HG02943 (cell line): ENCODE data around the gene PLEKHA3.
"Not testable (repeated sequence)": the region's sequence is repeated elsewhere in the genome, so short reads cannot be mapped to it uniquely, and the experiment has no call there.

Experiments
- ATAC-seq: cut with Tn5 transposase; IDR thresholded peaks from one replicate; pipeline ENCODE4 v1.9.1; 2021; ENCODE audit warnings: mild to moderate bottlenecking, low read depth, moderate library complexity; ENCODE audit not compliant: unreplicated experiment

Gene PLEKHA3

DNA sequence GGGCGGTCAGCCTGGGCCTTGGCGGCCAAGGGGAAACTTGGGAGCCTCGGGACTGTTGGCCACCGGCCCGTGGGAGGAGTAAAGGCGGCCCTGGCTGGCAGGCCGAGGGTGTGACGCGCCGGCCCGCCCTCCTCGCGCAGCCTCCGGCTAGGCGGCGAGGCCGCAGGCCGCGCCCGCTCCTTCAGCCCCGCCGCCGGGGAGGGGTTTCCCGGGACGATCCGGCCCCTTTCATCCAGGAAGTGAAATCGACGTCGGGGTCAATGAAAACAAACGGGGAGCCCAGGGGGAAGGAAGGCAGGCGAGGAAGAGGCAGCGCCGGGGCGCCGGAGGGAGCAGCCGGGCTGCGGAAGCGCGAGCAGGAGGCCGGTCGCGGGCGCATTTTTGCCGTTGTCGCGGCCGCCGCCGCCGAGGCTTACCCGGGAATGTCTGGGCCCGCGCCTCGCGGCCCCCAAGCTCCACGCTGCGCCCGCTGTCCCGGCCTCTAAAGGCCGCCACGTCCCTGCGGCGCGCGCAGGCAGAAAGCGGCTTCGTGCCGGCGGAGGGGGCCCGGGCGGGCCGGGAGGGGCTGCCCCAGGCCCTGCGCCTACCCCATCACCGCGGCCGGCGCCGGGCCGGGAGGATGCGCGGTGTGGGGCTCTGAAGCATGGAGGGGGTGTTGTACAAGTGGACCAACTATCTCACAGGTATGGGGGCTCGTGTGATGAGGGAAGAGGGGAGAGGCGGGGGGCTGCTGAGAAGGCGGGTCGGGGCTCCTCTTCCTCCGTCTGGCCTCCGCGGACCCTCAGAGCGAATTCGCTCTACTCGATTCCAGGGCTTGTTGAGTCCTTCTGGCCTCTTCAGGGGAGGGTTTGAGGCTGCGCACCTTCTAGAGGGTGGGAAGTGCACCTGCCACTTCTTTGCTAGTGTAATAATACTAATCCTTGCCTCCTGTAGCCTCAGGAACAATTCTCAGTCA, at the start of gene PLEKHA3:
Gene PLEKHA3, plus strand, starts transcription at position 231 of the 955 bp plus-strand sequence. Its CDS starts 413 bp downstream, at position 644.
- peak; percentile 59 for ATAC-seq

DNA sequence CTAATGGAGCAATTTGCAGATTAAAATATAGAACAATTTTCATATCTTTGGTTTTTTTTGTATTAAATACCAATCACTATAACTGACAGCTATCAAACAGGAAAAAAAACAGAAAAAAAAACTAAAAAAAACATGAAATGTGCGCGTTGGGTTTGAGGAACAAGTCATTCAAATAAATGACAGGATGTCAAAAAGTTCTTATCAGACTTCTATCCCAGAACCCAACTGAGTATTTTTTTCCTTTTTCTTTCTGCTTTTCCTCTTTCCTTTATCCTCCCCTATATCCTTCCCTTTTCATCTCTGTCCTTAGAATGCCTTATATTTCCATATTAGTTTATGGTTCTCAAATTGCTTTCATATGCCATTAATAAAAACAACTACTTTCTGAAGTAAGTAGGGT, 43.6 kb upstream of the PLEKHA3 start:
- ATAC-seq = no peak

DNA sequence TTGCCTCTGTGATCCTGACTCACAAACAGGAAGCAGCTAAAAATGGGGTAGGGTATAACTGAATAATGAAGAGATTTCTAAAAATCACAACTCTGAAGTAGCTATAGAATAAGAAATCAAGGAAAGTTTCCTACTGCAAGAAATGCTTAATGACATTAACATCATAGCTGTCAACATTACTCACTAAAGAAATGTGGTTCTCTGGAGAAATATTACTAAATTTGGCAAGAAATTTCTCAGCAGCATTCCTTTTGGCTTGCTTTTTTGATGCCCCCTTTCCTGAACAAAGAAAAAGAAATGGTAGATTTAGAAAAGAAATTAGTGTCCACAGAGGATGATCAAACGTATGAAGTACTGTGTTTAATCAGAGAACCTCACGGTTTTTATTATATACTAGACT, 38.8 kb upstream of the PLEKHA3 start:
- no peak for ATAC-seq

DNA sequence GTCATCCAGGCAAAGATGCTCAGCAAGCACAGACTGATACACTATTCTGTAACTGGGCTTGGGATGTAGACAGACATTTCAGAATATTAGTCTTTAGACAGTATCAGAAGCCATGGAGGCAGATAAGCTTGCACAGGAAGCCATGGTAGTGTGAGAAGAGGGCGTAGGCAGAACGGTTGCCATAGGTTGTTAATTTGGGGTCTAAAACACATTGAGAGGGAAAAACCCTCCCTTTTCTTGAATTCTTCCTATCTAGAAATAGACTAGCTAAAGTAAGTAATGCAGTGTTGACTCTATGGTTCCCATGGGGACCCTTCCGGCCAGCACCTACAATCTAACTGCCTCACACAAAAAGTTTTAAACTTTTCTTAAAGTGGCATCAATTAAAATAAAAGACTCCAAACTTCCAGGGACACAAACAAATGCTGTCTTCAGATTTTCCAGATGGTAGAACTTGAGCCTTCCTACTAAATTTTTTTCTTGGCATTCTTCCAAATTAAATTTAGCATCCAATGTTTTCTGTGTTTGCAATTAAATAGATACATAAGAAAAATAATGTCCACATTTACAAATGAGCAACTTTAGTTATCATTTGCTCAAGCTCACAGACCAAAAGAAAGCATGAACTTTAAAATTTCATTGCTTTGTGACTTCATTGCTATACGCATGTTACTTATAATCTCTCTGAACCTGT, 31.1 kb upstream of the PLEKHA3 start:
- ATAC-seq = no peak

DNA sequence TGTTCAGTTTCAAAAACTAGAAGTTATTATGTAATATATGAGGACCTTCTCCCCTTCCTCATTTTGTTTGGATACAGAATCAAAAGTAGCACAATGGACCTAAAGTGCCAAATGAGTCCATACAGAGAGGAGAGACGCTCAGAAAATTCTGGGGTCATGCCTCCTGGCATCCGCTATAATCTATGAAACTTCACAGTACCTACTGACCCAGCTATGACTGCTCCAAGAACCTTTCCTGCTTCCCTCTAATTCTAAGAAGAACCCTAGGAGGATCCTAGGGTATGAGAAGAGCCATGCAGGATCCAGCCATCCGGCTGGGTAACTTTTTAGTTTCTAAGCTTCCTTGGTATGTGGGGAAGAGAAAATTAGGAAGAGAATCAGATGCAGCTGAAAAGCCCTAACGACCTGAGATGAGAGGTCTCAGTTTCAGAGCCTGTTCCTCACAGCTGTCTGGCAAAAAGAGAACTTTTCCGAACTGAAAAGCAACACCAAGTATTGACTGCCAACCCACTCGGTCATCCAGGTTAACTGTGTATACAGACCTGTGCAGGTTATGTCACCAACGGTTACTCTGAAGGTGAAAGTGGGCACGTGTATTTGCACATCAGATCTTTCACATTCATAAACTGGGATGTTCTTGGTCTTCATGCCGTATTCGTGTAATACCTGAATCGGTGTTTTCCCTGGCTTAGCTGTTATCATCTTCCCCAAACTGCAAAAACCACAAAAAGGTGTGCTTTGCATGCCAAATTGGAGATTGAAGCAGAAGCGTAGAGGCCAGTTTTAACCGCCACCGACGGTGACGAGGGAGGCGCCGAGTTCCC, 30.3 kb upstream of the PLEKHA3 start:
- ATAC-seq = peak; percentile 11

DNA sequence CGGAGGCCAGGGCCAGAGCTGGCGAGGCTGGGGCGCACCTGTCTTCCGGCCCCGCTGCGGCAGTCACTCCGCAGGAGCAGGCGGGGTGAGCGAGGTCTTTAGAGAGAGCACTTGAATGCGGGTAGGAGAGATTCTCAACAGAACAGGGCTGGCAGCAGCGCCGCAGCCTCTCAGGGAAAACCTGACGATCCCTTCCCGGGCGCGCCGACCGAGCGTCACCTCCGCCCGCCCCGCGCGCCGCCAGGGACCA, 29.8 kb upstream of the PLEKHA3 start:
- peak; percentile 52 for ATAC-seq

DNA sequence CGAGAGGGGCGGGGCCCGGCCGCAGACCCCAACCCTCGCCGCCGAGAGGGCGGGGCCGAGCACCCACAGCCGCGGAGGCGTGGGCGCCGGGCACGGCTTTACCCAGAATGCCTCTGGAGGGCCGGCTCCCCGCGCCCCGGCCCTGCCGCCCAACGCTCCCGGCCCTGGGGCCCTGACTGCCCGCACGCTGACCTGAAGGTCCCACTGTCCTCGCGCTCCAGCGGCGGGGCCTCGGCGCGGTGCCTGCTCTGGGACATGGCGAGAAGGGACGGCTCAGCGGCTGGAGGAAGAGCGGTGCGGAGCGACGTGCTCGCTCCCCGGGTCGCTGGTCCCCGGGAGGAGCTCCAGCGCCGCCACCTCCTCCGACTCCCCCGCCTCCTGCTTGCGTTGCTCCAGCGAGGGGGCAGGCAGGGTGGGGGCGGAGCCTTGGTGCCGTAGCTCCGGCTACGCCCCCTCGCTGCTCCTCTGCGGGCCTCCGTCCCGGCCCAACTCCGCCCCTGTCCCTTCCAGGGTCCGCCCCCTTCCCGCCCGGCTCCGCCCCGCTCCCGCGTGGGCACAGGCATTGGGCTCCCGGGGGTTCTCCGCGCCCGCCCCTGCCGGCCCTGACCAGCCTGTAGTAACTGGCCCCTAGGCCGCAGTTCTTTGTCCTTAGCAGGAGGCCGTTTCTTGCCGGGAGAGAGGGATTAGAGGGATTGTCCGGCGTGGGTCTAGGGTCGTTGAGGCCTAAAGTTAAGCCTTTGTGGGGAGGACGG, 29.3 kb upstream of the PLEKHA3 start, which contains the start of the genes PJVK and PRKRA:
Gene PJVK, plus strand, starts transcription at position 605 of the 752 bp plus-strand sequence. CDS start 2,032 bp downstream, outside the sequence.
Gene PRKRA, minus strand, starts transcription at position 402 of the 752 bp plus-strand sequence. Its CDS starts 145 bp downstream, at position 257.
- ATAC-seq = peak; percentile 75

DNA sequence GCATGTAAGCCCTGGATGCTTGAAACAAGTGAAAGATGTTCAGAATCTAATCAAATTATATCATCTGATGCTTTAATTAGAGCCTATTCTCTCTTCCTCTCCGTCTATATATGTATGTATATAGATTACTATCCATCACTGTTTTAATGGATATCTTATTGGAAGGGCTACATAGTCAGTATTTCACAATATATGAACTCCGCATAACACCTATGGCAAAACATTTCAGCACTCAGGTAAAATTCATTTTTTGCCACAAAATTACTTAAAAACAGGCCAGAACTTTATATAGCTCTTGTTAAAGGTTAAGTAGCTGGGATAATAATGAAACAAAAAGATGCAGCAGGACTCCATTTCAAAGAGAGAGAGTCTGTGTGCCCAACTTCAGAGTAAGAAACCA, 27.9 kb upstream of the PLEKHA3 start:
- no peak for ATAC-seq

DNA sequence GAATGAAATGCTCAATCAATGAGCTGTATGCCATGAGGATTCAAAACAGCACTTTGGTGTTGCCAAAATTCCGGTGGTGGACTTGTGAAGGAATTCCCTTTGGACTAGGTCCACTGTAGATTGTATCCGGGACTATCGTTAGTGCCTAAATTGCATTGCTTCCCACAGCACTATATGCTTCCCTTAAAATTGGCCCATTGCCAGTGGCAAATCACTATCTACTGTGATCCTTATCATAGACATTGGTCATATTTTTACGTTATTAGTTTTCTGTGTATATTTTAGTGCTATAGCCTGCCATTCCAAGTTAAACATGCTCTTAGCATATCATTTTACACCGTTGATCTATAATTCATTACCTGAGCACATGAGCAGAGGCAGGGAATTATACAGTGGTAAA, 27.4 kb upstream of the PLEKHA3 start:
- ATAC-seq = no peak

DNA sequence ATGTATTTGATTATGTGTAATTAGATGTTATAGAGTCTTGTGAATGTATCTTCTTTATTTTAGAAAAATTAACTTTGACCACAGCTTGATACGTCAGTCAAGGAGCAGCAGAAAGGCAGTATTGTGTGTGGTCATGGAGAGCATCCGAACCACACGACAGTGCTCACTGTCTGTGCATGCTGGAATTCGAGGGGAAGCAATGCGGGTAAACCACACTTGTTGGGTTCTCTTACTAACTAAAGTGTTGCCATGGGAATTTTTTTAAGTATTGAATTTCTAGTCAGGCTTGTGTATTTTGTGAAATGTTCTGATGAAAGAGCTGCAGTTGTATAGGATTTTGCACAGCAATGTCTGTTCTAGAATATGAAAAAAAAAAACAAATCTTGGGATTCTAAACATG, 24.3 kb upstream of the PLEKHA3 start:
- ATAC-seq = no peak

DNA sequence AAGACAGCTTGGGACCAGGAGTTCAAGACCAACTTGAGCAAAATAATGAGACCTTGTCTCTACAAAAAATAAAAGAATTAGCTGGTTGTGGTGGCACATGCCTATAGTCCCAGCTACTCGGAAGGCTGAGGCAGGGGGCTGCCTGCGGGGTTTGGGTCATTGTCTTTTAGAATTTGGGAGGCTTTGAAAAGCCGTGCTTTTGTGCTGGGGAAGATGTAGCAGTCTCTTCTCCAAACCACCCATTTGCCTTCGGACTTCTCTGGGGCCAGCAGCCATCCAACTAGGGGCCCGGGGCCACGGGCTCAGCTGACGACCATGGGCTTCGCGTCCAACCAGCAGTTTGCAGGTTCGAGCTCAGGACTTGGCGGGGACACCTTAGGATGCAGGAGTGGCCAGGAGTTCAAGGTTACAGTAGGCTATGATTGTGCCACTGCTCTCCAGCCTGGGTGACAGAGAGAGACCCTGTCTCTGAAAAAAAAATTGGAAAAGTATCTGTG, 22.8 kb upstream of the PLEKHA3 start:
- ATAC-seq = no peak

DNA sequence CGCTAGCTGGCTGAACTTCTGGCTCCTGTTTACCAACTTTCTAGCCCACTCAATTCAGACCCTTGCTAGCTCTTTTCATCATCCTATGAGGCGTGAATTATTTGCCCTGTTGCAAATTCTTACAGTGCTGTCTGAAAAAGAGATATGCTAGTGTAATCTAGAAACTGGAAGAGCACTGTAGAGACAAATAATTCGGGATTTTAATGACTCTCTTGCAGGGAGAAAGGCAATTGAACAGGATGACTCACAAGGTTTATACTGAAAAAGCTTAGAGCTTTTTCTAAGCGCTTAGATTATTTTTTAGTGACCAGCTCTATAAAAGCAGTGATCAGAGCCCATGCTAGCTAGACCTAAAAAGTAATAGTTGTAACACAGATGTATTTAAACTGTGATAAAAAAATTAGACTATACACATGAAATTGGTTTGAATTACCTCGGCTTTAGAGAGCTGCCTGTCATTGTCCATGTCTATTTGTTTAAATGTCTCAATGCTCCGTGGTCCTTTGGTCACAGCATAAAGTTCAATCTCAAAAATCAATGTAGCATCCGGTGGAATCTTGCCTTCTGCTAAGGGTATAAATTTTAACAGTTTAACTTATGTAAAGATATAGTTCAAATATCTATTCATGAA, 10.9 kb upstream of the PLEKHA3 start:
- no peak for ATAC-seq

DNA sequence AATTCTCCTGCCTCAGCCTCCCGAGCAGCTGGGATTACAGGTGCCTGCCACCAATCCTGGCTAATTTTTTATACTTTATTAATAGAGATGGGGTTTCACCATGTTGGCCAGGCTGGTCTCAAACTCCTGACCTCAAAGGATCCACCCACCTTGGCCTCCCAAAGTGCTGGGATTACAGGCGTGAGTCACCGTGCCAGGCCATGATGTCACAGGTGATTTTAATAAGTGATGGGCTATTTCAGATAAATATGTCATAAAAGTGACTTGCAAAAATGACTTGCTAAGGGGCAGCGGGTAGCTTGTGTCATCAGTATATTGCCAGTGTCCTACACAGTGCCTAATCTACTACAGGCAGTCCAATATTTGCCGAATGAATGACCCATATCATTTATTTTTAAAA, 8.9 kb upstream of the PLEKHA3 start:
- ATAC-seq = not testable (repeated sequence)

DNA sequence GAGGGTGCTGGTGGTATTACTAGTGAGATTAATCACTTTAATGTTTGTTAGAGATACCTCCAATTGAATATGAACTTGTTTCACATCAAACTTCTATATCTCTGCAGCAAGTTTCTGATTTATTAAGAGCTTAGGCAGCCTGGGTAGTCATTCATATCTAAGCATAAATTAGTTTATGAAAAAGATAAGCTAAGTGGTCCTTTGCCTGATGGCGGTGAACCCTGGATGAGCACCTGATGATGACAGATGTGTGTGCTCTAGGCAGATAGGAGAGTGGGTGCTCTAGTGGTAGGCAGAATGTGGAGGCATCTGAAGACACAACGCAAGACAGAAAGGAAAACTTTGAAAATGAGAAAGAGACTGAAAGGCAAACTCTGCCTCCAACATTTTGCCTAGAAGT, 6.9 kb upstream of the PLEKHA3 start:
- ATAC-seq = no peak

DNA sequence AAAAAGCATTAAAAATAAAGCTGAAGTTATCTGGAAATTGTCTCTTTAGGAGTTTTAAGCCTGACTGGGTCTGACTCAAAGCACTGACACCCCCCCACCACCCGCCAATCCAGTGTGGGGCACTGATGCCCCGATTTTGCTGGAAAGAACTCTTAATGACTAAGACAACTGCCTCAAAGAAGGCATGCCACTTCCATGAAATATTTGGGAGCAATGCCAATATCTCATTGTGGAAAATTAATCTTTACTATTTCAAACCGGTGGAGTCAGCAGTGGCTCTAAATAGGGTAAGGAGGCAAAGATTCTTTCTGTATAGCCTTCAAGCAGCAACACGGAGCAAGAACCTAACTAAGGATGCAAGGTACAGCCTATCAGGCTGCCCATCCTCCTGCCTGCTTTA, 6.3 kb upstream of the PLEKHA3 start:
- ATAC-seq = no peak

DNA sequence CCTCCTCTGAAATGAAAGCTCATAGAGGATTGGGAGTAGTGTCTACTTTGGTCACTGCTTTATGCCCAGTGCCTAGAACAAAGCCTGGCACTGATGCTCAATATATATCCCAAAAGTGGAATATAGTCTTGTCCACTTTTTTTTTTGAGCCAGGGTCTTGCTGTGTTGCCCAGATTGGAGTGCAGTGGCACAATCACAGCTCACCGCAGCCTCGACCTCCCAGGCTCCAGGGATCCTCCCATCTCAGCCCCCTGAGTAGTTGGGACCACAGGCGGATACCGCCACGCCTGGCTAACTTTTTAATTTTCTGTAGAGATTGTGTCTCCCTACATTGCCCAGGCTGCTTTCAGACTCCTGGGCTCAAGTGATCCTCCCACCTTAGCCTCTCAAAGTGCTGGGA, 5.7 kb upstream of the PLEKHA3 start:
- ATAC-seq = no peak

DNA sequence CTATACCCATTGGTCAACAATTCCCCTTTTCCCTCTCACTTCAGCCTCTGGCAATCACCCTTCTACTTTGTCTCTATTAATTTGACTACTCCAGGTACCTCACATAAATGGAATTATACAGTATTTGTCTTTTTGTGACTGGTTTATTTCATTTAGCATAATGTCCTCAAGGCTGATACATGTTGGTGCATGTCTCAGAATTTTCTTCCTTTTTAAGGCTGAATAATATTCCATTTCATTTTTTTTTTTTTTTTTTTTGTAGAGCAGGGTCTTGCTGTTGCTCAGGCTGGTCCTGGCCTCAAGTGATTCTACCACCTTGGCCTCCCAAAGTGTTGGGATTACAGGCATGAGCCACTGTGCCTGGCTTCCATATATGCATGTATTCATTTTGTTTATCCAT, 3.8 kb upstream of the PLEKHA3 start:
- ATAC-seq = no peak

DNA sequence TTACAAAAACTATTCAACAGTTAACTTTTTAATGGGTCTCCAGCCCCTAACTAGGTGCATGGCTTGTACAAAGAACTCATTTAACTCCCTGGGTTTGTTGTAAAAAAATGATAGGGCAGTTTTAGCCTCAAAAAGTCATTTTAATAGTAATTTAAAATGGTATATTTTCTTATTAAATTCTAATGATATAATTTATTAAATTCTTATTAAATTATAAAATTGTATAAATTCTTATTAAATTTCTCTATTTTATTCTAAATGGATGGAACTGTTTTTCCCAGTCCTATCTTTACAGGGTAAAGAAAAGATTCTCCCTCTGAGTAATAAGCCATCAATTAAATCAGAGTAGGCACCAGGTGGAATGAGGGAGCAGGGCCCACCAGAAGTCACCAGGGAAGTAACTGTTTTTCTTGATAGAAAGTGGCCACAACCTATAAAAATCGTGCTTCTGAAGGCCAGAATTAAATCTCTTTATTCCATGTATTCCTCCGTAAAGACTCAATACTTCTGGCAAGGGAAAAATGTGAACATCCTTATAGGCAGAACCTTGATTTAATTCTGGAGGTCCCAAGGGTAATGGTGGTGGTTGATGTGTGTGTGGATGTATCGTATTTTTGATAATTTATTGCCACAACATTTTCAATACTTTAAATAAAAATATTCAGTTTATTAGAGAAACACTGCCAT, 2.7 kb upstream of the PLEKHA3 start:
- ATAC-seq = no peak

DNA sequence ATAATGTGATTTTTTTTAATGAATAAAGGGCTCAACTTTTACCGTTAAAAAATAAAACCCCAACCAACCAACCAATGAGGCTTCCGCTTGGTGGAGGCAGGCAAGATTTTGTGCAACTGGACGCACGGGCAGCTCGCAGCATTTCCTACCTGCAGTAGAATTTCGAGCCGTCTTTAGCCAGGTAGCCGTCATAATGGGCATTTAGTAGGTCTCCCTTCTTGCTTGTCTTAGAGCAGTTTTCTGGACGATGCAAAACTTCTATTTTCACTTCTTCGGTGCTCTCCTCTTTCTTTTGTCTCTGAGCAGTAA, 2.2 kb upstream of the PLEKHA3 start:
- ATAC-seq = no peak
